Spleen (tissue), 11 donors: Measurements from ENCODE around the gene RHOF. TPM values are rescaled to one million over a fixed set of nuclear protein-coding genes. Genes with fewer than 3 reads are reported as not detected.

ENCODE experiments used
- DNase-seq: peaks from one replicate; pipeline ENCODE4 v3.0.0-alpha.2; 2020
- H3K27ac ChIP-seq, 8 donors: fragments of 200-600 bp; sonication (generic) in 7 of 8; 1 replicate in 4 of 8; 2 replicates in 4 of 8; pipeline versions ENCODE4 v1.5.0 to v1.8.0; 2016 to 2021; ENCODE audit warnings: inconsistent platforms in 4 of 8, mild to moderate bottlenecking in 4 of 8, moderate library complexity in 1 of 8
- H3K27me3 ChIP-seq, 7 donors: fragments of 200-600 bp; sonication (generic) in 6 of 7; replicated peaks in 1 of 7; 1 replicate in 4 of 7; 2 replicates in 3 of 7; pipeline versions ENCODE4 v1.5.0 to v1.8.0; 2016 to 2021; ENCODE audit warnings: inconsistent platforms in 3 of 7, mild to moderate bottlenecking in 1 of 7
- H3K36me3 ChIP-seq, 6 donors: fragments of 200-600 bp; sonication (generic) in 5 of 6; 1 replicate in 4 of 6; 2 replicates in 2 of 6; pipeline versions ENCODE4 v1.5.0 to v1.8.0; 2016 to 2021; ENCODE audit warnings: inconsistent platforms in 2 of 6
- H3K4me1 ChIP-seq, 6 donors: fragments of 200-600 bp; sonication (generic) in 5 of 6; 1 replicate in 3 of 6; 2 replicates in 3 of 6; pipeline versions ENCODE4 v1.5.0 to v1.8.0; 2016 to 2021; ENCODE audit warnings: inconsistent platforms in 3 of 6
- H3K4me3 ChIP-seq, 8 donors: fragments of 200-600 bp; sonication (generic) in 7 of 8; 1 replicate in 4 of 8; 2 replicates in 4 of 8; pipeline versions ENCODE4 v1.5.0 to v1.8.0; 2016 to 2021; ENCODE audit warnings: inconsistent platforms in 4 of 8, mild to moderate bottlenecking in 4 of 8, moderate library complexity in 2 of 8
- H3K9me3 ChIP-seq, 8 donors: fragments of 200-600 bp; sonication (generic) in 7 of 8; 1 replicate in 4 of 8; 2 replicates in 4 of 8; pipeline versions ENCODE4 v1.5.0 to v1.8.0; 2016 to 2021; ENCODE audit warnings: inconsistent platforms in 4 of 8
- POLR2A ChIP-seq, 3 donors: fragments of 450-650 bp; IDR thresholded peaks; one replicate each; pipeline ENCODE4 v1.5.1; 2017; ENCODE audit warnings: antibody characterized with exemption in 3 of 3, mild to moderate bottlenecking in 1 of 3
- POLR2AphosphoS5 ChIP-seq, 3 donors: sonication (generic); formaldehyde crosslinking; IDR thresholded peaks; one replicate each; pipeline ENCODE4 v1.5.1; 2017; ENCODE audit warnings: antibody characterized with exemption in 3 of 3
- WGBS, 5 donors: extraction: QIAGEN DNeasy Blood & Tissue Kit in 3 of 5; methylation state at CpG; one replicate each; pipeline versions ENCODE4 v1.1.5 to v1.1.7; 2013 to 2018; 5-methylcytosine and 5-hydroxymethylcytosine counted together
- intact Hi-C: fragments of 100-400 bp; cut with DNase I; formaldehyde crosslinking; loops from one replicate; pipeline ENCODE4 v1.15.0; 2023; ENCODE audit warnings: low total_unique reads
- polyA plus RNA-seq, 3 donors: library from polyadenylated mRNA; stranded (reverse); fragments of 200-250 nt; gene quantifications; one replicate each; pipeline ENCODE4 v1.2.1, GENCODE V29; 2013
- total RNA-seq, 7 donors: library from RNA; depleted of rRNA in 3 of 7; stranded (reverse); fragments of >200 nt in 3 of 7; fragmentation: NEBNext Ultra II Directional in 4 of 7; extraction: Animal tissue kit (Norgen Biotek cat#: 25700) in 4 of 7; gene quantifications; one replicate each; pipeline versions ENCODE4 v1.1.0 to v1.2.1, GENCODE V29; 2016 to 2021
- TF ChIP-seq, protein P1 (sequence below), 11 experiments: fragments of 200-600 bp in 7 of 11; fragments of 450-650 bp in 4 of 11; sonication (generic) in 4 of 11; IDR thresholded peaks in 8 of 11; conservative IDR thresholded peaks in 3 of 11; 1 replicate in 7 of 11; 2 replicates in 4 of 11; pipeline versions ENCODE4 v1.4.0 to v1.8.0; 2016 to 2021; ENCODE audit warnings: antibody characterized with exemption in 11 of 11, inconsistent platforms in 4 of 11, mild to moderate bottlenecking in 1 of 11
- donor health status: healthy with polysubstance abuse.
- donor health status: DM: no; HTN: no; CAD: no; lungs with moderate emphysema.
- donor health status: DM: no; HTN: no; CAD: no.
- donor health status: Bipolar disorder and iron deficiency.
- donor health status: healthy.
- donor health status: DM: no; HTN: no; CAD: no.
- donor health status: DM: yes; HTN: yes; CAD: no.

Gene RHOF
- total and polyA plus RNA-seq, 10 donors: 18.4 to 71.7 (median 52.6) TPM

DNA sequence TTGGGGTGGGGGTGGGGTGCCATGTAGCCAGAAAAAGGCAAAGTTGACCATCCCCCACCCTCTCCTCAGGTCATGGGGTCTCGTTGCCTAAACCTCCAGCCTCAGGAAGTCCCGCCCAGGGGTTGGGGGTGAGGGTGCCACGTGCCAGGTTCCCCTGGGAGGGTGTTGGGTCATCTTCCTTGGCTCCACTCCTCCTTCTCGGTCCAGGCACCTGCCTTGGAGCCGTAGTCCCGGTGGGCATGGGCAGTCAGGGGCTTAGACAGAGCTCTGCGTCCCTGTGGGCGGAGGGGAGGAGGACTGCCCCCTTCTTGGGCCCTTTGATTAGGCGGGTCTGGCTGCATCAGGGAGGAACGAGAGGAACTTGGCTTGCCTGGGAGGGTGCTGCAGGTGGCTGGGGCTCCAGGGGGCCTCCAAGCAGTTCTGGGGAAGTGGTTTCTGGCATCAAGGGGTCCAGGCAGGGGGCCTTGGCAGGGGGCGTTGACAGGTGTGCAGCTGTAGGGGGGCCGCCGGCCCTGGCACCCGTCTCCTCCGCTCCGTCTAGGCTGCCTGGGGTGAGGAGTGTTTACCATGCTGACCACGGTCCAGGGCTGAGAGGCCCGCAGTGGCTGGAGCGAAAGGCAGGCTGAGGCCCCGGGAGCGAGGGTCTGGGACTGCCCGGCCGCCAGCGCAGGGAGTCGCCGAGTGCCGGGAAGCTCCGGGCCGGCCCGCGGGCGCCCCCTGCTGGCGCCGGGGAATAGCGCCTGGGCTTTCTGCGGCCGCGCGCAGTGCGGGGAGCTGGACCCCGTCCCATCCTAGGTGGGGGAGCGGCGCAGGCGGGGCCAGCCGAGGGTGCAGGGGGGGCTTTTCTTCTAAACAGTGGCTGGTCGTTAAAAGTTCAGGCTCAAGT is 18.2 kb upstream of the RHOF start:
- H3K27me3 ChIP-seq: no peaks in the 10 kb centered on the region
- H3K27ac ChIP-seq: peak overlapping the region; percentile 19 to 86 (median 74)
- H3K36me3 ChIP-seq: peaks cover 0 to 95% (median 58%) of the 10 kb centered on the region in 6 donors
- peak overlapping the region; percentile 47 to 86 (median 64) for H3K4me3 ChIP-seq
- WGBS, 5 donors: 2 to 6% (median 3%) methylated on average over 11 to 46 of the region's 46 CpGs
- peaks cover 44 to 95% (median 60%) of the 10 kb centered on the region in 6 donors for H3K4me1 ChIP-seq
- peak; percentile 9 to 59 (median 18) for TF ChIP-seq POLR2AphosphoS5 (IDR thresholded peaks at IDR 0.05)
- no peak for TF ChIP-seq POLR2A (IDR thresholded peaks at IDR 0.05)
- TF ChIP-seq, protein P1, sequence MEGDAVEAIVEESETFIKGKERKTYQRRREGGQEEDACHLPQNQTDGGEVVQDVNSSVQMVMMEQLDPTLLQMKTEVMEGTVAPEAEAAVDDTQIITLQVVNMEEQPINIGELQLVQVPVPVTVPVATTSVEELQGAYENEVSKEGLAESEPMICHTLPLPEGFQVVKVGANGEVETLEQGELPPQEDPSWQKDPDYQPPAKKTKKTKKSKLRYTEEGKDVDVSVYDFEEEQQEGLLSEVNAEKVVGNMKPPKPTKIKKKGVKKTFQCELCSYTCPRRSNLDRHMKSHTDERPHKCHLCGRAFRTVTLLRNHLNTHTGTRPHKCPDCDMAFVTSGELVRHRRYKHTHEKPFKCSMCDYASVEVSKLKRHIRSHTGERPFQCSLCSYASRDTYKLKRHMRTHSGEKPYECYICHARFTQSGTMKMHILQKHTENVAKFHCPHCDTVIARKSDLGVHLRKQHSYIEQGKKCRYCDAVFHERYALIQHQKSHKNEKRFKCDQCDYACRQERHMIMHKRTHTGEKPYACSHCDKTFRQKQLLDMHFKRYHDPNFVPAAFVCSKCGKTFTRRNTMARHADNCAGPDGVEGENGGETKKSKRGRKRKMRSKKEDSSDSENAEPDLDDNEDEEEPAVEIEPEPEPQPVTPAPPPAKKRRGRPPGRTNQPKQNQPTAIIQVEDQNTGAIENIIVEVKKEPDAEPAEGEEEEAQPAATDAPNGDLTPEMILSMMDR (IDR thresholded peaks at IDR 0.05 in 8 of 11, conservative IDR thresholded peaks at IDR 0.05 in 3 of 11): peak; percentile 83 to 100 (median 99)
- intact Hi-C loops: no loop called here
- peak; percentile 94 for DNase-seq
- H3K9me3 ChIP-seq: no peaks in the 10 kb centered on the region

DNA sequence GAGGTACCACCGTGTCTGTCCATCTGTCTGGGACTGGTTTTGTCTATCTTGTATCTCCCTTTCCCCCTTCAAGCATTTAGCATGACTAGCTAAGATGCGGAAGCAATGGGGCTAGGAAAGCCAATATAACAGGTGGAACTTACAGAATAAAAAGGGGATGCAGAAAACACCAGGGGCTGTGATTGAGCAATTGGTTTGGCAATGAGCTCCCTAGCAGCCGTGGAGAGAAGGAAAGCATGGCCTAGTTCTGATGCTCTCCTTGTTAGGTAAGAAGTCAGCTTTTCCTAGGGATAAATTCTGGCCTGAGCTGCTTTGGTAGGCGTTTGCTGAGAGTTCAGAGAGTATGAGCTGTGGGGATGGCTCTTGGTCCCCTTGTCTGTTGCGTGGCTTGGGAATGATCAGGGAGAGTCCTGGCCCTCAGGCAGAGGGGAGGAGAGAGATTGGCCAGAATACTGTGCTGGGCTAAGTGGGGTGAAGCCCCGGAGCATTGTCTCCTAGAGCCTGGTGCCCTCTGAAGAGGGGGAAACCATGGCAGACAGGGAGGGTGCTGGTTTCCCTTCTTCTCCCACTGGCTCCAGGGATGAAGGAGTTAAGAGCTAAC is 17.4 kb upstream of the RHOF start:
- H3K27me3 ChIP-seq: no peaks in the 10 kb centered on the region
- intact Hi-C loops: no loop called here
- peaks cover 50 to 95% (median 68%) of the 10 kb centered on the region in 6 donors for H3K4me1 ChIP-seq
- H3K27ac ChIP-seq: peak overlapping the region in 6 of 8 donors; percentile 60 to 86 (median 80)
- peaks cover 0 to 94% (median 52%) of the 10 kb centered on the region in 6 donors for H3K36me3 ChIP-seq
- DNase-seq: no peak
- TF ChIP-seq POLR2A (IDR thresholded peaks at IDR 0.05) (no peak), POLR2AphosphoS5 (IDR thresholded peaks at IDR 0.05) (no peak)
- TF ChIP-seq, protein P1 (IDR thresholded peaks at IDR 0.05 in 8 of 11, conservative IDR thresholded peaks at IDR 0.05 in 3 of 11): no peak
- WGBS, 5 donors: 58 to 68% (median 59%) methylated on average over 6 of the region's 6 CpGs
- peak overlapping the region in 7 of 8 donors; percentile 53 to 86 (median 66) for H3K4me3 ChIP-seq
- no peaks in the 10 kb centered on the region for H3K9me3 ChIP-seq

GRCh38 chr12:121810234-121810817 is 16.8 kb upstream of the RHOF start:
- Histone ChIP-seq H3K4me3 (peak overlapping the region in 1 of 8 donors; percentile 86), H3K9me3 (no peaks in the 10 kb centered on the region), H3K36me3 (peaks cover 0 to 91% (median 46%) of the 10 kb centered on the region in 6 donors), H3K4me1 (peaks cover 53 to 99% (median 73%) of the 10 kb centered on the region in 6 donors), H3K27ac (peak overlapping the region in 4 of 8 donors; percentile 71 to 86 (median 83)), H3K27me3 (no peaks in the 10 kb centered on the region)
- TF ChIP-seq, protein P1 (IDR thresholded peaks at IDR 0.05 in 8 of 11, conservative IDR thresholded peaks at IDR 0.05 in 3 of 11): no peak
- TF ChIP-seq POLR2A (IDR thresholded peaks at IDR 0.05) (no peak), POLR2AphosphoS5 (IDR thresholded peaks at IDR 0.05) (peak in 2 of 3 donors; percentile 28 to 63)
- intact Hi-C loops: no loop called here
- 81 to 93% (median 85%) methylated on average over 25 to 33 of the region's 33 CpGs for WGBS, 5 donors
- peak; percentile 79 for DNase-seq
